ENCODE data around the gene BOC.

DNA sequence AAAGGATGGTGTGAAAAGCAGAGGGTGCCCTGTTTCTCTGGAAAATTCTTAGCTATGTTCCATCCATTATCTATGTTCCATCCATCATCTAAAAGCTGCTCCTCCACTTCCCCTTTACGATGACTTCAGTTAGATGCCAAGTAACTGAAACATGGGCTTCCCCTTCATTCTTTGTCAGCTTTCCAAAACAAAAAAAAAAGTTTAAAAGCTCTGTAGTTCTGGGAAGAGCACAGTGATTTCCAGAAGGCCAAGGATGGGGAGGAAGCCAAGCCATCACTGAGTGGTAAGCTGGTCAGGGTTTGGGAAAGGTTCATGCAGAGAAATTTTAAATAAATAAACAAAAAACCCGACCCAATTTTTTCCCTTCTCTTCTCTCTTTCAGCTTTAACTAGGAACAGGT, 118.4 kb downstream of the BOC start:
- TF ChIP-seq HDAC2 (CRISPR knock-in tag; IDR thresholded peaks at IDR 0.05) (no peak), ZNF569 (CRISPR knock-in tag; IDR thresholded peaks at IDR 0.05; ENCODE audit: borderline replicate concordance) (no peak), MXI1 (IDR thresholded peaks at IDR 0.05; ENCODE audit: borderline replicate concordance, low read depth, low read length) (no peak), IRF2 (CRISPR knock-in tag; IDR thresholded peaks at IDR 0.05) (no peak)
- TF ChIP-seq, protein P1, sequence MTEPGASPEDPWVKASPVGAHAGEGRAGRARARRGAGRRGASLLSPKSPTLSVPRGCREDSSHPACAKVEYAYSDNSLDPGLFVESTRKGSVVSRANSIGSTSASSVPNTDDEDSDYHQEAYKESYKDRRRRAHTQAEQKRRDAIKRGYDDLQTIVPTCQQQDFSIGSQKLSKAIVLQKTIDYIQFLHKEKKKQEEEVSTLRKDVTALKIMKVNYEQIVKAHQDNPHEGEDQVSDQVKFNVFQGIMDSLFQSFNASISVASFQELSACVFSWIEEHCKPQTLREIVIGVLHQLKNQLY (CRISPR knock-in tag; IDR thresholded peaks at IDR 0.05): no peak
- TF ChIP-seq, protein P2, sequence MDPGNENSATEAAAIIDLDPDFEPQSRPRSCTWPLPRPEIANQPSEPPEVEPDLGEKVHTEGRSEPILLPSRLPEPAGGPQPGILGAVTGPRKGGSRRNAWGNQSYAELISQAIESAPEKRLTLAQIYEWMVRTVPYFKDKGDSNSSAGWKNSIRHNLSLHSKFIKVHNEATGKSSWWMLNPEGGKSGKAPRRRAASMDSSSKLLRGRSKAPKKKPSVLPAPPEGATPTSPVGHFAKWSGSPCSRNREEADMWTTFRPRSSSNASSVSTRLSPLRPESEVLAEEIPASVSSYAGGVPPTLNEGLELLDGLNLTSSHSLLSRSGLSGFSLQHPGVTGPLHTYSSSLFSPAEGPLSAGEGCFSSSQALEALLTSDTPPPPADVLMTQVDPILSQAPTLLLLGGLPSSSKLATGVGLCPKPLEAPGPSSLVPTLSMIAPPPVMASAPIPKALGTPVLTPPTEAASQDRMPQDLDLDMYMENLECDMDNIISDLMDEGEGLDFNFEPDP (CRISPR knock-in tag; conservative IDR thresholded peaks at IDR 0.05): no peak
- TF ChIP-seq, protein P3, sequence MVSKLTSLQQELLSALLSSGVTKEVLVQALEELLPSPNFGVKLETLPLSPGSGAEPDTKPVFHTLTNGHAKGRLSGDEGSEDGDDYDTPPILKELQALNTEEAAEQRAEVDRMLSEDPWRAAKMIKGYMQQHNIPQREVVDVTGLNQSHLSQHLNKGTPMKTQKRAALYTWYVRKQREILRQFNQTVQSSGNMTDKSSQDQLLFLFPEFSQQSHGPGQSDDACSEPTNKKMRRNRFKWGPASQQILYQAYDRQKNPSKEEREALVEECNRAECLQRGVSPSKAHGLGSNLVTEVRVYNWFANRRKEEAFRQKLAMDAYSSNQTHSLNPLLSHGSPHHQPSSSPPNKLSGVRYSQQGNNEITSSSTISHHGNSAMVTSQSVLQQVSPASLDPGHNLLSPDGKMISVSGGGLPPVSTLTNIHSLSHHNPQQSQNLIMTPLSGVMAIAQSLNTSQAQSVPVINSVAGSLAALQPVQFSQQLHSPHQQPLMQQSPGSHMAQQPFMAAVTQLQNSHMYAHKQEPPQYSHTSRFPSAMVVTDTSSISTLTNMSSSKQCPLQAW (CRISPR knock-in tag; IDR thresholded peaks at IDR 0.05): no peak
- TF ChIP-seq, protein P4, sequence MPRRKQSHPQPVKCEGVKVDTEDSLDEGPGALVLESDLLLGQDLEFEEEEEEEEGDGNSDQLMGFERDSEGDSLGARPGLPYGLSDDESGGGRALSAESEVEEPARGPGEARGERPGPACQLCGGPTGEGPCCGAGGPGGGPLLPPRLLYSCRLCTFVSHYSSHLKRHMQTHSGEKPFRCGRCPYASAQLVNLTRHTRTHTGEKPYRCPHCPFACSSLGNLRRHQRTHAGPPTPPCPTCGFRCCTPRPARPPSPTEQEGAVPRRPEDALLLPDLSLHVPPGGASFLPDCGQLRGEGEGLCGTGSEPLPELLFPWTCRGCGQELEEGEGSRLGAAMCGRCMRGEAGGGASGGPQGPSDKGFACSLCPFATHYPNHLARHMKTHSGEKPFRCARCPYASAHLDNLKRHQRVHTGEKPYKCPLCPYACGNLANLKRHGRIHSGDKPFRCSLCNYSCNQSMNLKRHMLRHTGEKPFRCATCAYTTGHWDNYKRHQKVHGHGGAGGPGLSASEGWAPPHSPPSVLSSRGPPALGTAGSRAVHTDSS (CRISPR knock-in tag; conservative IDR thresholded peaks at IDR 0.05): no peak
- TF ChIP-seq, protein P5, sequence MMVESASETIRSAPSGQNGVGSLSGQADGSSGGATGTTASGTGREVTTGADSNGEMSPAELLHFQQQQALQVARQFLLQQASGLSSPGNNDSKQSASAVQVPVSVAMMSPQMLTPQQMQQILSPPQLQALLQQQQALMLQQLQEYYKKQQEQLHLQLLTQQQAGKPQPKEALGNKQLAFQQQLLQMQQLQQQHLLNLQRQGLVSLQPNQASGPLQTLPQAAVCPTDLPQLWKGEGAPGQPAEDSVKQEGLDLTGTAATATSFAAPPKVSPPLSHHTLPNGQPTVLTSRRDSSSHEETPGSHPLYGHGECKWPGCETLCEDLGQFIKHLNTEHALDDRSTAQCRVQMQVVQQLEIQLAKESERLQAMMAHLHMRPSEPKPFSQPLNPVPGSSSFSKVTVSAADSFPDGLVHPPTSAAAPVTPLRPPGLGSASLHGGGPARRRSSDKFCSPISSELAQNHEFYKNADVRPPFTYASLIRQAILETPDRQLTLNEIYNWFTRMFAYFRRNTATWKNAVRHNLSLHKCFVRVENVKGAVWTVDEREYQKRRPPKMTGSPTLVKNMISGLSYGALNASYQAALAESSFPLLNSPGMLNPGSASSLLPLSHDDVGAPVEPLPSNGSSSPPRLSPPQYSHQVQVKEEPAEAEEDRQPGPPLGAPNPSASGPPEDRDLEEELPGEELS (CRISPR knock-in tag; IDR thresholded peaks at IDR 0.05): no peak
- TF ChIP-seq, protein P6, sequence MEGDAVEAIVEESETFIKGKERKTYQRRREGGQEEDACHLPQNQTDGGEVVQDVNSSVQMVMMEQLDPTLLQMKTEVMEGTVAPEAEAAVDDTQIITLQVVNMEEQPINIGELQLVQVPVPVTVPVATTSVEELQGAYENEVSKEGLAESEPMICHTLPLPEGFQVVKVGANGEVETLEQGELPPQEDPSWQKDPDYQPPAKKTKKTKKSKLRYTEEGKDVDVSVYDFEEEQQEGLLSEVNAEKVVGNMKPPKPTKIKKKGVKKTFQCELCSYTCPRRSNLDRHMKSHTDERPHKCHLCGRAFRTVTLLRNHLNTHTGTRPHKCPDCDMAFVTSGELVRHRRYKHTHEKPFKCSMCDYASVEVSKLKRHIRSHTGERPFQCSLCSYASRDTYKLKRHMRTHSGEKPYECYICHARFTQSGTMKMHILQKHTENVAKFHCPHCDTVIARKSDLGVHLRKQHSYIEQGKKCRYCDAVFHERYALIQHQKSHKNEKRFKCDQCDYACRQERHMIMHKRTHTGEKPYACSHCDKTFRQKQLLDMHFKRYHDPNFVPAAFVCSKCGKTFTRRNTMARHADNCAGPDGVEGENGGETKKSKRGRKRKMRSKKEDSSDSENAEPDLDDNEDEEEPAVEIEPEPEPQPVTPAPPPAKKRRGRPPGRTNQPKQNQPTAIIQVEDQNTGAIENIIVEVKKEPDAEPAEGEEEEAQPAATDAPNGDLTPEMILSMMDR (CRISPR knock-in tag; IDR thresholded peaks at IDR 0.05): no peak

Measured in HepG2 (cell line).